GM19438 (cell line): ENCODE measurements around the gene RASSF5.
"Not testable (repeated sequence)": the region's sequence is repeated elsewhere in the genome, so short reads cannot be mapped to it uniquely, and the experiment has no call there.

ENCODE experiments used
- ATAC-seq: cut with Tn5 transposase; IDR thresholded peaks from one replicate; pipeline ENCODE4 v1.9.1; 2021; ENCODE audit warnings: low read depth; ENCODE audit not compliant: unreplicated experiment

Gene RASSF5

DNA sequence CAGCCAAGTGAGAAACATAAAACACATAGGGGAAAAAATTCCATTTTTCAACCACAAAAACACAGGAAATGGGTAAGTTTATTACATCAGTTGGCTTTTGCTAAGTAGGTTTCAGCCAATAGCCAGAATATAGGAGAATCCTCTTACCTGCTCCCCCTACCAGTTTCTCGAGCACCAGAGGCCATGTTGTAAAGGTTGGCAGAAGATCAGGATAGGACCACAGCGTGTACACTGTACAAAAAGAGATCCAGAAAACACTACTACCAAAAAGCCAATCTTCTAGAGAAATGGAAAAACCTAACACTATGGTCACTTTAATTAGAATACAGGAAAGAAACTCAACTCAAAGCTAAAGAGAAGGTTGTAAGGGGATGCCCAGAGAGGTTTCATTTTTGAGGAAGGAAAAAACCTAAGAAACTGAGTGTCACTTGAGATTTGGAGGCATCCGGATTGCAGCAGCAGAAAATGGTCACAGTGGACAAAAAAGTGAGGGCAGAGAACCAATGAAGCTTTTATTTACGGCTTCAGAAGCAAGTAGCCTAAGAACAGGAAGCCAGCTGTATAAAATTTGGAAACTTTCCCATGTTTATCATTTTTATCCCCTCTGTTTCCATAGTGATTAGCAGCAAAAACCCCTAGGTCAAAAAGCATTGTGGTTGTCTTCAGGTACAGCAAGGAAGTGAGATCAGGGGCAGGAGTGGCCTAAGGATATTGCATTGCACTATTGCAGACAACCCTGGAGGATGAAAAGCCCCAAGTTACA lies 102.1 kb downstream of the RASSF5 start:
- no peak for ATAC-seq

- ATAC-seq, result peak; percentile 85
Measured at GRCh38 chr1:206612129-206612876, 105.0 kb downstream of the RASSF5 start, which contains the start of gene EIF2D. Gene EIF2D, minus strand, starts transcription at chr1:206612465. Its CDS starts 123 bp downstream, at chr1:206612342.

GRCh38 chr1:206626396-206626795 lies 119.1 kb downstream of the RASSF5 start:
- ATAC-seq, result not testable (repeated sequence)

DNA sequence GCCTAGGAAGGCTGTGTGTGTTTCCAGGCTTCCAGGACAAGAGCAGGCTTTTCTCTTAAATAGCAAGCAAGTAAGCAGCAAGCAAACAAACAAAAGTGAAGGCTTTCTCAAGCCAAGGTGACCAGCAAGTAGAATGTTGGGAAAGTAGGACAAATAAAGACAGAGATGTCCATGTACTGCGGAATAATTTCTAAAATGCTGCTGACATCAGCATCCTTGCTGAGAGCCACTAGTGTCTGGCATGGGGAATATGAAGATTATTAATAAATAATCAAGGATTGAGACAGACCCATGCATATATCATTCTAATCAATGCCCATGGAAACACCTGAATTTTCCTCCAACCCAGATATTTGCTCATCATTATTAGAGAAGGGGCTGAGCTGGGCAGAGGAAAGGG lies 121.6 kb downstream of the RASSF5 start:
- ATAC-seq, result no peak

DNA sequence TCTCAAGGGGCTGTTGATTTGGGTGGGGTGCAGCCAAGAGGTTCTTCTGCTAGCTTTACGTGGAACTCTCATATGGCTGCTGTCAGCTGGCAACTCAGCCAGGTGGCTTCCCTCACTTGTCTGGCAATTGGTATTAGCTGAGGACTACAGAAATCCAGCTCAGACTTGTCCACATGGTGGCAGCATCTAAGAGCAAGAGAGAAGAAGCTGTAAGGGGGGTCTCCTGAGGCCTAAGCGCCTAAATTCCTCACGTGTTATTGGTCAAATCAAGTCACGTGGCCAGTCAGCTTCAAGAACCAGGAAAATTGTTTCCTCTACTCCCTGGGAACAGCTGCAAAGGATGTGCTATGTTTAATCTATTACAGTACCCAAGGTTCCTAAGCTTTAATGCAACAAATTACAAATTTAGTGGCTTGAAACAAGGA lies 123.8 kb downstream of the RASSF5 start:
- no peak for ATAC-seq

- ATAC-seq, result no peak
Measured at GRCh38 chr1:206633708-206634121, 126.4 kb downstream of the RASSF5 start.

DNA sequence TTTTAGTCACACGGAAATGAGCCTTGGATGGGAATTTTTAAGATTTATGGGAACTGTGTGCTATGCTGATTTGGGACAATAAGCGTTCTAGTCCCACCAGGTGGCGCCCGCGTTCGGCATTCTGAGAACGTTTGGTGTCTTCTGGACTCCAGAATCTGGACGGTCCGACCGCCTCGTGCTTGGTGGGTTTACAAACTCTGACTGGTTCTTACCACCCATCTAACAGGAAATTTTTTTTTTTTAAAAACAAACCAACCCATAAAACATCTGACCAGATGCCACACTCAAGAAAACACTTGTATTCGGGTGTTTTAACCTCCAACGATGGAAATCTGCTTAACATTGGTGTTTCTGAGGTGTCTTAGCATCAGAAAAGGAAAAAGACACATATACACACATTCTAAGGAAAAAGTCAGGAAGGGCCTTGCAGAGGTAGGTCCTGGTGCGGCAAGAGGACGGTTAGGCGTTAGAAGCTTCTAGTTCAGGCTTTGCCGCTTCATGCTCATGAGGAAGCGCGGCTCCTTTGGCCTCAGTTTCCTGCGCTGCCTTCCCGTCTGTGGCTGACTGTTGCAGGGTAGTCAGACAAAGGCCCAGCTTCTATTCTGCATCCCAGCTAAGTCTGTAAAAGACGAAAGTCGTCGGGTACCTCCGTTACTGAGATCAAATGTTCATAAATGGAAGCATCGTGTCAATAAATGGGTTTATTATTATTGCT lies 127.2 kb downstream of the RASSF5 start:
- no peak for ATAC-seq

DNA sequence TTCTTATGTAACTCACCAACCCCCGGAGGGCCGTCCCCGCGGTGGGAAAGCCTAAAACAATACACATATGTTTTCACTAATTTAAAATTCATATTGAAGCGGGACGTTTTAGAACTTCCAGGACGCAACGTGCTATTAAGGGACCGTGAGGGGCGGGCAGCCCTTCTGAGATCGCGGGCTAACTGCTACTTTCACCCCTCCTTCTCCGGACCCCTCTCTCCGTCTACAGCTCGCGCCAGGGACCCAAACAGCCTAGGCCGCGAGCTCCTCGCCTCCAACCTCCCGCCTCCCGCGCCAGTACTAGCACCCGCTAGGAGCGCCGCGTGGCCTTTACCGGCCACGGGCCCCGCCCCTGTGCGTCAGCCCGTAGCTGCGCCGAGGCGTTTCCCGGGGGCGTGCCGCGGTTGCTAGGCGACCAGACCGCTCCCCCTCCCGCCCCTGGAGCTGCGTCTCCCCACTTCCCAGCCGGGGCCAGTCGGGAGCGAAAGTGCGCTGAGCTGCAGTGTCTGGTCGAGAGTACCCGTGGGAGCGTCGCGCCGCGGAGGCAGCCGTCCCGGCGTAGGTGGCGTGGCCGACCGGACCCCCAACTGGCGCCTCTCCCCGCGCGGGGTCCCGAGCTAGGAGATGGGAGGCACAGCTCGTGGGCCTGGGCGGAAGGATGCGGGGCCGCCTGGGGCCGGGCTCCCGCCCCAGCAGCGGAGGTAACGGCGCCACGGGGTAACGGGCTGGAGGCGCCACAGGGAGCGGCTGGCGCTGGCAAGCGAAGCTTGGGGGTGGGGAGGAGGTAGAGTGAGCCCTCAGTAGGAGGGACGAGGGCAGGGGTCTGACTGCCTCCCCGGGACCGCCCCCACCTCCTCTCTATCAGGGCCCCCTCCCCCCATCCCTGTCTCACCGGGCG lies 128.0 kb downstream of the RASSF5 start, which contains the start of gene DYRK3:
Gene DYRK3, plus strand, starts transcription at position 457 of the 898 bp plus-strand sequence. Its CDS starts 168 bp downstream, at position 625.
- ATAC-seq, result peak; percentile 93

DNA sequence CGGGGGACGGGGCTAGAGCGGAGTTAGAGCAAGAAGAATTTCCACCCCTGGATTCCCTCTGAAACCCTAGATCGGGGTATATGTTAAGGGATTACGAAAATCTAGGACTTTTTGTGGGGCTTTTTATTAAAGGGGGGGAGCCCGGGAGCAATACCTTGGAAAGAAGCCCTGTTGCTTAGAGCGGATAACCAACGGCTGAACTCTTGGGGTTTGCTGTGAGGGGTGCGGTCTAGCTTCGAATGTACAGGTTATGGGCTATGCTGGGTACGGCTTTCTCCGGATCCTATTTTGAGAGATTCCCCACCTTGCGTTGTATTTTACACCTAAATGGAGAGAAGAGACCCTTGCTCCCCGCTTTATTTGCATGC lies 128.6 kb downstream of the RASSF5 start:
- no peak for ATAC-seq

DNA sequence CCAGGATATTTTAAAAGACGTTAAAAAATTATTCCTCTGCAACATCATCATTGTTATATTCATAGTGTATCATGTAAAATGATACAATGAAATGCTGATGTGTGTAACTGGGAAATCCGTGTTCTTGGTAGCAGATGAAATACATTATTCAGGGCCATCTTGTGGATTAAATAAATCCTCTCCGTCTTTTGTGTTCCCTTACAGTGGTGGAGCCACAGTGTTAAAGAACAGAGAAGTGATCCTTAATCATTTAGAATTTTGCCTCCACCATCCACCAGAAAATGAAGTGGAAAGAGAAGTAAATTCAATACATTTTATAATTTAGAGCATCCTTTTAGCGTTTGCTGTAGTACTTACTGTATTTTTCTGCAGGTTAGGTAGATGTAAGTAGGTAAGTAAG lies 129.3 kb downstream of the RASSF5 start:
- no peak for ATAC-seq

- ATAC-seq, result no peak
Measured at GRCh38 chr1:206637605-206638004, 130.3 kb downstream of the RASSF5 start.
